Stimulated activated CD4-positive, alpha-beta T cell treated with anti-CD3 and anti-CD28 coated beads, TNF-alpha, amount 100 ng/mL, for 48 hours (primary cell): Measurements from ENCODE around the gene WDFY2.
"Not testable (repeated sequence)": the region's sequence is repeated elsewhere in the genome, so short reads cannot be mapped to it uniquely, and the experiment has no call there.

Source experiments
- DNase-seq, 3 donors: peaks; one replicate each; pipeline ENCODE4 v3.0.0-alpha.2; 2020; ENCODE audit warnings: low read depth in 3 of 3

The WDFY2 gene, protein sequence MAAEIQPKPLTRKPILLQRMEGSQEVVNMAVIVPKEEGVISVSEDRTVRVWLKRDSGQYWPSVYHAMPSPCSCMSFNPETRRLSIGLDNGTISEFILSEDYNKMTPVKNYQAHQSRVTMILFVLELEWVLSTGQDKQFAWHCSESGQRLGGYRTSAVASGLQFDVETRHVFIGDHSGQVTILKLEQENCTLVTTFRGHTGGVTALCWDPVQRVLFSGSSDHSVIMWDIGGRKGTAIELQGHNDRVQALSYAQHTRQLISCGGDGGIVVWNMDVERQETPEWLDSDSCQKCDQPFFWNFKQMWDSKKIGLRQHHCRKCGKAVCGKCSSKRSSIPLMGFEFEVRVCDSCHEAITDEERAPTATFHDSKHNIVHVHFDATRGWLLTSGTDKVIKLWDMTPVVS

DNA sequence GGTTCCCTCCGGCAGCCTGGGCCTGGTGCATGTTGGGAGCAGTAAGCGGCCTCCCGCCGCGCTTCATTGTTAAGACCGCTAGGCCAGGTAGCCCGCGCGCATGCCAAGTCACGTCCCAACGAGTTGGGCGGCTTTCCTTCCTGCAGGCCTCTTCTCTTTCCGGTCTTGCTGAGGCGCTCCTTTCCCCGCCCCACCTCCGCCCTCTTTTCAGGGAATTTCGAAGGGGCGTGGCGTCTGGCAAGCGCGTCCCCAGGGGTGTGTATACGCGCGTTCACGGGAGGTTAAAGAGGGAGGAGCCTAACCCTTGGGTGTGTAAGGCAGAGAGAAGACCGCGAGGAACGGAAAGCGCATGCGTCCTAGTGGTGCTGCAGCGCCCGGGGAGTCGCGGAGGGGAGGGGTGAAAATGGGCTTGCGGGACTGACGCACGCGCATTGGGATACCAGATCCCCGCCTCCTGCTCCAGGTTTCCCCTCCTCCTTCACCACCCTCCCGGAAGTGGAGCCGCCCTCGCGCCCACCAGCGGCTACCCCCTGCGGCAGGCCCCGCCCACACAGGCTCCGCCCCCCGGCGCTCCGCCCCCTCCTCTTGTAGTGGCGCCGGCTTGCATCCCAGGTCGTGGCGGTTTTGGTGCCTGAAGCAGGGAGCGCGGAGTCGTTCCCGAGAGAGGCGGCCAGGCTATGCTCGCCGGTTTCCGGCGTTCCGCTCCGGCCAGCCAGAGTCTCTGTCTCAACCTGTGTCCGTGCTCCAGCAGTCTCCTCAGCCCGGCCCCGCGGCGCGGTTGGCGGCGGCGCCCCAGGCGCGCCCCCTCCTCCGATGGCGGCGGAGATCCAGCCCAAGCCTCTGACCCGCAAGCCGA lies at the start of gene WDFY2:
Gene WDFY2 (plus strand): TSS at position 588 of the 856 bp plus-strand sequence. CDS start 226 bp downstream, at position 814.
- DNase-seq: peak; percentile 98 to 99 (median 98)

DNA sequence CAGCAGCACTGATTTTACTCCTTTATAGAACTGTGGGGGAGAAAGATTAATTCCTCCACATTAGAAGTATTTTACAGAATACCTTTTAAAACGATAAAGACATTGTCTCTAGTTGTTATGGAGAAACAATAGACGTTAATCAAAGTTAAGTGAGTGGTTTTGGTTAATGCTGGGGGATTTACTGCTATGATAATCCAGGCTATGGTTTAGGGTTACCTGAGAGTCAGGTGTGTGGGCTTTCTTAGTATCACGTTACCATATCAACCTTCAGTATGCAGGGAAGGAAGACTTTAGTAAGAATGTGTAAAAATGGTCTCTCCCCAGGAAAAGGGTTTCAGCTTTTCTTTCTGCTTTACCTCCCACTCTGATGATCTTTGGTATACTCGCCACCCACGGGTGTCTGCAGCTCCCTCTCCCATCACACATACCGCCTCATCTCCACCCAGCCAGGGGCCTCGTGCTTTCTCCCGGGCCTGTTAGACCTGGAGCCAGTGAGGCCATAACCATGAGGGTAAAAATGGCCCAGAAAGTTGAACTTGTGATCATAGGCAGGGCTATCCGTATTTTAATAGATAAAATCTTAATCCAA lies 45.6 kb upstream of the WDFY2 start:
- DNase-seq: no peak

DNA sequence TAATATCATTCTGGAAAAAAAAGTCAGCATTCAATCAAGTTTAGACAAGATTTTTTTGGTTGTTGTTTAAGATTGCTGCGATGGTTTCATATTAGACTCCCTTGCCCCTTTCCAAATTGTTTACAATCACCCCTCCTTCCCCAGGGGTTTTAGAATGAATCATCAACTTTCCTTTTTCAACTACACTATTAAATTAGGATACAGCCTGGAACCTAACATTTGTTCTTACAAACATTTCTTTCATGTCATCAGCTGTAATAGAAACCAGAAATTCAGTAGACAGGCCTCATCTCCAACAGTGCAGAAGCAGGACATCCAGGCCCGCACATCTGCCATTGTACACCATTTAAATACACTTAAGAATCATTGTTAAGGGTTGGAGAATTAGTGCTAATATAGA lies 44.4 kb upstream of the WDFY2 start:
- DNase-seq: no peak

DNA sequence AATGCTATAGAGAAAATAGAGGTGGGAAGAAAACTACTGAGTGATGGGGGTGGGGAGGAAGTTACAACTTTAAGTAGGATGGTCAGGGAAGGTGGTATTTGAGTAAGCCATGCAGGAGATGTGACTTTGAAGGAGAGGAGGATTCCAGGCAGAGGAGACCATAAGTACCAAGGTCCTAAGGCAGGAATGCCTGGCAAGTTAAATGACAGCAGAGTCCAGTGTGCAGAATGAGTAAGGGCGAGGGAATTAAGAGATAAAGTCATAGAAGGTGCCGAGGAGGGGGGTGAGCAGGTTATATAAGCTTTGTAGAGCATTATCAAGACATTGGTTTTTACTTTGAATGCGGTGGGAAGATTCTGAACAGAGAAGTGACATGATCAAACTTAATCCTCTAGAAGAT lies 43.2 kb upstream of the WDFY2 start:
- DNase-seq: no peak

DNA sequence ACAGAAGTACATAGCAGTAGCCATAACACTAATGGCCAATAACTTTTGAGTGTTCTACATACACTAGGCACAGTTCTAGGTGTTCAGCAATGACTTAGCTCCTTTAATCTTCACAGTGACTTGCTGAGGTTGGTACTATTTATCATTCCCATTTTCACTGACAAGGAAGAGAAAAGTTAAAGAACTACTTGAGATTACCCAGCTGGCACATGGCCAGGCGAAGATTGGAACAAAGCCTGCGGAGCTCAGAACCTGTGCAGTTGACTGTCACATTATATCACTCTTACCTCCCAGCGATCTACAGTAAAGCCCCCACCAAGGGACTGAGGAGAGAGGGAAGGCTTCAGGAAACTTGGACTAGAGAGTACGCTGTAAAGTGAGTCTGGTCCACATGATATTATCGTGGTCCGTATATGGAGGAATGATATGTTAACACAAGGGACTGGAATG lies 42.4 kb upstream of the WDFY2 start:
- DNase-seq: no peak

DNA sequence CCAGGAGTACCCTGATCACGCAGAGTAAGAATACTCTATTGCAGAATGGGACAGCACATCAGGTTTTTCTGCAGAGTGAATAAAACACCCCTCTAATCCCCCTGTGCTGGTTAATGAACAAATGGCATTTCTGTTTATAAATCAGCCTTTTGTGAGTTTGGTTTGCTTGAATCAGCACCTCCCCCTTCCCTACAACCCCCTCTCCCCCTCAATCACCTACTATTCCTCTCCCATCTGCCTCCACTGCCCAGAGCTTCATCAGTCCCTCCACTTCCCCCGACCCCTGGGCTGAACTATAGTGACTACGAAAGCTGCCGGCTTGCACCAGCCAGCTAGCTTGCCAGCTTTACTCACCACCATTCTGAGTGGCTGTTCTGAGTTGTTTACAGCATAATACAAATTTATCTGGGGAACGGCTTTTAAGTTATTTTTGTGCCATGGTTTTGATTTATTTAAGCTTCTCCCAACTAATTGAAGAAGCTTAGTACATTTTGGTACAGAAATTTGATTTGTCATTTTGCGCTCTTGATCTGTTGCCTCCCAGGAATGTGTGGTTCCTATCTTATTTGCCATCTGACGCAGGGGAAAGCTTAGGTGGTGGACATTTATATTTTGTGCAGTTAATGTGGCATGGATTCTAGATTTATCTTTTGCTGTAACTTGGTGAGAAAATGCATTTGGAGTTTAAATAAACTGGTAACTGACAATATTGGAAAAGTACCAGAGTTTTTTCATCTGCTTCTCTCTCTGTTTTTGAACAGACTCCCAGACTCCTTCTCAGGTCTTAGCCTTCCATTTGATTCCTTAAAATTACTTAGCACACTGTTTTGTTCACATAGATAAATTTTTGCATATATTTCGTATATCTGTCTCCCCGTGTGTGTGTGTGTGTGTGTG lies 41.7 kb upstream of the WDFY2 start:
- DNase-seq: no peak

DNA sequence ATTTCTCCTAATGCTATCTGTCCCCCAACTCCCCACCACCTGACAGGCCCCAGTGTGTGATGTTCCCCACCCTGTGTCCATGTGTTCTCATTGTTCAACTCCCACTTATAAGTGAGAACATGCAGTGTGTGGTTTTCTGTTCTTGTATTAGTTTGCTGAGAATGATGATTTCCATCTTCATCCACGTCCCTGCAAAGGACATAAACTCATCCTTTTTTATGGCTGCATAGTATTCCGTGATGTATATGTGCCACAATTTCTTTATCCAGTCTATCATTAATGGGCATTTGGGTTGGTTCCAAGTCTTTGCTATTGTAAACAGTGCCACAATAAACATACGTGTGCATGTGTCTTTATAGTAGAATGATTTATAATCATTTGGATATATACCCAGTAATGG lies 38.8 kb upstream of the WDFY2 start:
- not testable (repeated sequence) for DNase-seq

DNA sequence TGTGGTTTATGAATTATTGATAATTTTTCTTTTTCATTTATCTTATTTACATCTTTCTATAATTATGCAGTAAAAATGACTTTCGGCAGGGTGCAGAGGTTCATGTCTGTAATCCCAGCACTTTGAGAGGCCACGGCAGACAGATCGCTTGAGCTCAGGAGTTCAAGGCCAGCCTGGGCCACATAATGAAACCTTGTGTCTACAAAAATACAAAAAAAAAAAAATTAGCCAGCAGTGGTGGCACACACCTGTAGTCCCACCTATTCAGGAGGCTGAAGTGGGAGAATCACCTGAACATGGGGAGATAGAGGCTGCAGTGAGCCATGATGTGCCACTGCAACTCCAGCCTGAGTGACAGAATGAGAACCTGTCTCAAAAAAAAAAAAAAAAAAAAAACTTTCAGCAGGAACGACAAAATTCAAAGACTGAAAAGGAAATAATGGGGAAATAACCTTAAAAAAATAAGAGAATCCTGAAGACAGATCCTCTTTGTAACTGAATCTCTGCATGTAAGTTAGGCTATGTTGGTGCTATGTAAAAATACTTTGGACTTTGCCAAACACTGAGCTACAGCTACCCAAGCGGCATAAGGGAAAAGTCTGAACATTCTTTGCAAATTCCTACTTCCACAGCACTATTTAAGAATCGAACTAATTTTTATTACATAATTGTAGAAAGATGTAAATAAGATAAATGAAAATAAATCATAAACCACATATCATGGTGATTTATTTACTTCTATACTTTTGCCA lies 36.7 kb upstream of the WDFY2 start:
- no peak for DNase-seq

DNA sequence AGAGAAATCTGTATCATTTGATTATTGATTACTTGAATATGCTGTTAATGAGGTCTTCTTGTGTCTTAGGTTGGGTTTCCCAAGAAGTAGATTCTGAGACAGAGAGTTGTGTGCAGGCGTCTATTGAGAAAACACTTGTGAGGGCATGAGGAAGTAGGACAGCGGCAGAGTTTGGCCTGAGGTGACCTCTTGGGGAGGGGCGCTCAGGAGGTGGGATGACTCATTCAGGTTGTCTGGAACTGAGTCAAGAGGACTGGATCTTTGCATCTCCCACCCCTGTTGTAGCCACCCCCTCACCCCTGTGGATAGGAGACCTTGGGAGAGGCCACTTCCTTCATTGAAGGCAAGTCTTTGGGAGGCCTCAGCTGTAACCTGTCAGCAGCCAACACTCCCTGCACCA lies 35.2 kb upstream of the WDFY2 start:
- DNase-seq: no peak

DNA sequence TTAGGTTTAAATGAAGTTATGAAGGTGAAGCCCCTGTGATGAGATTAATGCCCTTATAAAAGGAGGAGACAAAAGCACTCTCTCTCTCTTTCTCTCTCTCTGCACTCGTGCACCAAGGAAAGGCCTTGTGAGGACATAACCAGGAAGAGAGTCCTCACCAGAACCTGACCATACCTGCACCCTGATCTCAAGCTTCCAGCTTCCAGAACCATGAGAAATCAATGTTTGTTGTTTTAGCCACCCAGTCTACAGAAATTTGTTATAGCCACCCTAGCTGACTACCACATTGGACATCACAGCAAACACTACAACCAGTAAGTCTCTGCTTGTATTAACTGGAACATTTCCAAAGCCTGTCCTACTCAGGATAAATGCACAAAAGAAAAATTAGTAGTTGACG lies 34.7 kb upstream of the WDFY2 start:
- DNase-seq: no peak

DNA sequence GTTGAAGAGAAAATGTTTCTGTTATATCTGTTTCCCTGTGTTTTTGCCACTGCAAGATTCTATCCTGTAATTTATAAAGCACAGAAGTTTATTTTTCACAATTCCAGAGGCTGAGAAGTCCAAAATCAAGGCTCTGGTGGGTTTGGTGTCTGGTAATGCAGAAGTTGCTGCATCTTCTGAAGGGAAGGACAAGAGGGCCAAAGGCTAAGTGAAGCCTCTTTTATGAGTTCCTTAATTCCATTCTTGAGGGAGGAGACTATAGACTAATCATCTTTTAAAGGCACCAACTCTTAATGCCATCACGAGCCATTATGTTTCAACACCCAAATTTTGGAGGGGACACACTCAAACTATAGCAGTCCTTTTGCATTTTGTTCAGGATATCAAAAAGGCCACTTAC lies 34.1 kb upstream of the WDFY2 start:
- DNase-seq: no peak

DNA sequence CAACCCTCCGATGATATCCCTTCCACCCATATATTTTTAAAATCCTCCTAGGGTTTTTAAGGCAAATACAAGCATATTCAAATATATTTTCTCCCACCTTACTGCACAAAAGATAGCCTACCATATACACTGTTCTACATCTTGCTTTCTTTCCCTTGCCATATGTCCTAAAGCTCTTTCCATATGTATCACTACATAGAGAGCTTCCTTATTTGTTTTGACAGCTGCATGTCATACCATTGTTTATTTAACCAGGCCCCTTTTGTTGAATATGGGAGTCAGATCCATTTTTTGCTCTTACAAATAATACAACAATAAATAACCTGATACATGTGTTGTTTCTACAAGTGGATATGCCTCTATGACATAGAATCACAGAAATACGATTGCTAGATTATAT lies 32.8 kb upstream of the WDFY2 start:
- DNase-seq: no peak

DNA sequence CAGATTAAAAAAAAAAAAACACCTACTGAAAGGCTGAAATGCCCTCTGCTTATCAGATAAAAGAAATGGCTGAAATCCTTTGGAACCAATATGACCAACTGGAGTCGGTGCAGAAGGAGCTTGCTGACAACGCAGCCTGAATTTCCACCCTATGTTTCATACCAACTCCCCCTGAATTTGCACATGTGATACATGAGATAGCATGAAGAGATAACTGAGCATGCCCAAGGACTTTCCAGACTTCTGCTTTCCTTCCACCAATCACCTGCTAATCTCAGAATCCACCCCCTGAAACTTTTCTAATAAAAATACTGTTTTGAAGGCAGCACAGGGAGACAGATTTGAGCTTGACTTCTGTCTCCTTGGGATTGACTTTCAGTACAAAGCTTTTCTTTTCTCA lies 32.2 kb upstream of the WDFY2 start:
- no peak for DNase-seq

DNA sequence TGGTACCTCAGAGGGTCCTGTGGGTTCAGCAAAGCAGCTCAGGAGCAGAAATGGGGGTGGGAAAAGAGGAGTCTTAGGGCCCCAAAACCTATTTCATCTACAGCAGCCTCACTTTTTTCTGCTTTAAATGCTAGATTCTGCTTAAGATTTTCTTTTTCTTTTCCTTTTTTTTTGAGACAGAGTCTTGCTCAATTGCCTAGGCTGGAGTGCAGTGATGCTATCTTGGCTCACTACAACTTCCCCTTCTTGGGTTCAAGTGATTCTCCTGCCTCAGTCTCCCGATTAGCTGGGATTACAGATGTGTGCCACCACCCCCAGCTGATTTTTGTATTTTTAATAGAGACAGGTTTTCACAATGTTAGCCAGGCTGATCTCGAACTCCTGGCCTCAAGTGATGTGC lies 30.7 kb upstream of the WDFY2 start:
- no peak for DNase-seq

DNA sequence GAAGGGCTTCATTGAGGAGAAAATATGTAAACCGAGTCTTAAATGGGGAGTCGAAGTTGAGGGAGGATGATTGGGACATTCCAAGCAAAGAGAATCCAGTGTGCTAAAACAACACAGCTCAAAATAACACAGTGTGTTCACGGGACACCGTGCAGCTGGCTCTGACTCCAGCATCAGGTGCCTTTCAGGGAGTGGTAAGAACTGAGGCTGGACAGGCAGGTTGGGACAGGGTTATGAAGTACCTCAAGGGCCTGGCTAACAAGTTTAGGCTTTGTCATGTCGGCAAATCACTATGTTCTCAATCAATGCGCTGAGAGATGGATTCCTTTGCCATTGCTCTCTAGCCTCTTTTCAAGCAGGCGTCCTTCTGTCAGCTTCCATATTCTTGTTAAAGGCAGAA lies 27.5 kb upstream of the WDFY2 start:
- DNase-seq: no peak

DNA sequence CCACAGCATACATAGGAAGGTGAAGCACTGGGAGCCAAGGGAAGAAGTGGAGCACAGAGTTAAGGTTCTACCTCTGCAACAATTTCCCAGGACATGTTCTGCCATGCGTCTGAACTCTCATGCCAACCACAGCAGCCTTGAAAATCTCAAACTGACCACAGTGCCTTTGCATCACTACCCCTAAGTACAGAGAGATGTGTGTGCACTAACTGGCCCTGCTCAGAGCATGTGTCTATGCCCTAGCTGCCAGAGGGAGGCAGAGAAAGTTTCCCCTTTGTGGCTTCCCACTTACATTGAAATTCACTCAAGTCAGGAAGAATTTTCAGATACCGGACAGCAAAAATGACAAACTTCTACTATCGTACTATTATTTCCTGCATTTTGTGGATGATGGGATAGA lies 26.8 kb upstream of the WDFY2 start:
- DNase-seq: no peak

DNA sequence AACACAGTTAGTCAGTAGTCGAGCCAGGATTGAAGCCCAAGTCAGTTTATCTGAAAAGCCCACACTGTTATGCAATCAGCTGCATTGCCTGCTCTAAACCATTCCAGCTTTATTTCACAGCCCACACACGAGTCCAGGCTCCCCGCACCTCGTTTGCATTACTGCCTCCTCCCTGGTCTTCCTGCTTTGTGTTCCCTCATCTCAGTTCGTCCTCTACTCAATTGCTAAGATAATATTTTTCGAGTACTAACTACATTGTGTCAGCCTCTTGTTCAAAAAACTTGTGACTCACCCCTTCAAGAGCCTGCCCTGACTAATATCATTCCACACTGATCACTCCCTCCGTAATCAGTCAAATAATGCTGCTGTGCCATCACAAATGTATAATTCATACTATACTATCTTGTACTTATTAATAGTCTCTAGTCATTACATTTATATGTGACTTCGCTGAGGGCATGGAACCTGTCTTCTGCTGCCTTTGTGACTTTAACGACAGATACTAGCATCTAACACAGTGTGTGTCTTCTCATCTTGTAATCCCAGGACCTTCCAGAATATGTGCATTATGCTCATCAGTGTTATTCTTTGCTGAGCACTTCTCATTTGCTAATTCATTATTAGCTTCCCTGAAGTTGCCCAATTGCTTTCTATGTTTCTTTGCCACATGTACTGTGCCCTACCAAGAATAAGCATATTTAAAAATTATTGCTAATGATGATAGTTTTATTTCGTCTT lies 26.2 kb upstream of the WDFY2 start:
- no peak for DNase-seq

DNA sequence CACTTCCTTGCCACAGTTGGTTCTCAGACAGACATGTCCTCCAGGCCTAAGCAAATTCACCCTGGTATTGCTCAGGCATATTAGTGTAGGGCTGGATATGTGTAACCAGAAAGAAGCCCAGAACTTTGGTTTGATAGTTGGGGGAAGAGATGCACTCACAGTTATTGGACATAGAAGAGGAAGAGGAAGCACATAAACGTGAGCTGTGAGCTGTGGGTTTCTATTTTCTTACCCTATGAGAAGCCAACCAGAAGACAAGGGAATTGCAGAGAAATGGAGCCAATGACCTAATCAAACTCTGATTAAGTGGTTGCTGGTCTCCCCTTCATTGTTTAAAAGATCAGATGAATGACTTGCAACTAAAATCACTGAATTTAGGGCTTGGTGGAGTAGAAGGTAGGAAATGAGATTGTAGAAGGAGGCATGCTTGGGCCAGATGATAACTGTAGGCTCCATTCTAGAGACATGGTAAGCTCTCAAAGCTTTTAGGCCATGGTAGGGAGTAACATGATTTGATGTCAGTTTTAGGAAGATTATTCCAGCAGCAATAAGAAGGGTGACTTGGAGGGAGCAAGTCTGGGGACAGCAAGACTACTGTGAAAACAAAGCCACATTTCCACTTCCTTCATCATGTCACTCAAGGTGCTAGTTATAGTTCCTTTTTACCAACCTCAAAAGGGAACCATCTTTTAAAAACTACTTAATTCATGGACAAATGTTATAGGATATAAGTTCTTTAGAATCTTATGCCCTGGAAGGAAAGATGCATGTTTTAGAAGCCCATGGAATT lies 24.1 kb upstream of the WDFY2 start:
- no peak for DNase-seq

DNA sequence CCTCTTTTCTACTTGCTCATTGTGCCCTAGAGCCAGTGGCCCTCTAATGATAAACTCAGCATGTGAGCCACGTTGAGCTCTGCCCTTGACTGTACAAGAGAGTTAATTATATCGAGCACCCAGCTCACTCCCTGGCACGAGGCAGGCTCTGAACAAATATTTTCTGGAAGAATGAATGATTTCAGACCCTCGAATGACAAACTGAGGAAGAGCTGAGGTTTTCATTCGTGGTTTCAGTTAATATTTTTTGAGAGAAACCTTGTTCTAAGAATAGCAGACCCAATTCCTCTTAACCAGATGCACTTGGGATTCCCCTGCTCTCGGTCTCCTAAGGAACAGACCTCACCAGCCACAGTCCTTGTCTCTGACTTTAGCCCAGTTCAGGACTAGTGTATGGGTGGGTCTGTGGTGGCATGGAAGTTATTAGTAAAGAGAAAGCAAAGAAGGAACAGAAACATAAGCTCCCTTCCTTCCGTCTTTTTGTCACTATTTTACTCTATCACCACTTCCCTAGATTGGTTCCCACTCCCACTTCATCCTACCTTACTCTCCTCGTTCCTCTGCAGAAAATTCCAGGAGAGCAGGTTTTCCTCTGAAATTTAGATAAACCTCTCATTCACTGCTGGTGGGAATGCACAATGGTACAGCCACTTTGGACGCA lies 22.1 kb upstream of the WDFY2 start:
- no peak for DNase-seq
